ENCODE data around the gene BRCC3.

BRCC3 gene

GRCh38 chrX:155070975-155071693, at the start of gene BRCC3, which contains the start of the genes CMC4 and MTCP1:
Gene BRCC3, plus strand, starts transcription at chrX:155071508. Its CDS starts 20 bp downstream, at chrX:155071528.
Gene CMC4, minus strand, starts transcription at chrX:155071136. Its CDS starts 7,113 bp downstream, at chrX:155064023.
Gene MTCP1, minus strand, starts transcription at chrX:155071136. Its CDS starts 5,126 bp downstream, at chrX:155066010.
- DNase-seq (ENCODE audit: low read depth), result no peak

- no peak for DNase-seq (ENCODE audit: low read depth)
Measured at GRCh38 chrX:155022585-155022984, 48.7 kb upstream of the BRCC3 start, which contains the start of gene F8. Gene F8, minus strand, starts transcription at chrX:155022723. Its CDS starts 171 bp downstream, at chrX:155022552.

- no peak for DNase-seq (ENCODE audit: low read depth)
Measured at GRCh38 chrX:155023907-155024833, 47.1 kb upstream of the BRCC3 start.

GRCh38 chrX:155026420-155026726, 44.9 kb upstream of the BRCC3 start:
- no peak for DNase-seq (ENCODE audit: low read depth)

- DNase-seq (ENCODE audit: low read depth), result peak; percentile 61
Measured at GRCh38 chrX:155026727-155027508, 44.4 kb upstream of the BRCC3 start, which contains the start of gene FUNDC2. Gene FUNDC2, plus strand, starts transcription at chrX:155026844. Its CDS starts 95 bp downstream, at chrX:155026939.

GRCh38 chrX:155027509-155028066, 43.7 kb upstream of the BRCC3 start:
- DNase-seq (ENCODE audit: low read depth), result peak; percentile 37

- DNase-seq (ENCODE audit: low read depth), result no peak
Measured at GRCh38 chrX:155028129-155028528, 43.2 kb upstream of the BRCC3 start.

GRCh38 chrX:155028877-155029291, 42.4 kb upstream of the BRCC3 start:
- no peak for DNase-seq (ENCODE audit: low read depth)

- no peak for DNase-seq (ENCODE audit: low read depth)
Measured at GRCh38 chrX:155031657-155032056, 39.7 kb upstream of the BRCC3 start.

GRCh38 chrX:155035688-155036087, 35.6 kb upstream of the BRCC3 start:
- no peak for DNase-seq (ENCODE audit: low read depth)

GRCh38 chrX:155046129-155046810, 25.0 kb upstream of the BRCC3 start:
- DNase-seq (ENCODE audit: low read depth), result no peak

GRCh38 chrX:155046811-155047528, 24.3 kb upstream of the BRCC3 start:
- DNase-seq (ENCODE audit: low read depth), result no peak

- DNase-seq (ENCODE audit: low read depth), result no peak
Measured at GRCh38 chrX:155048977-155049619, 22.2 kb upstream of the BRCC3 start.

GRCh38 chrX:155052738-155053498, 18.4 kb upstream of the BRCC3 start:
- DNase-seq (ENCODE audit: low read depth), result no peak

- no peak for DNase-seq (ENCODE audit: low read depth)
Measured at GRCh38 chrX:155053656-155054055, 17.7 kb upstream of the BRCC3 start.

GRCh38 chrX:155054255-155054654, 17.1 kb upstream of the BRCC3 start:
- no peak for DNase-seq (ENCODE audit: low read depth)

- no peak for DNase-seq (ENCODE audit: low read depth)
Measured at GRCh38 chrX:155055494-155055893, 15.8 kb upstream of the BRCC3 start.

GRCh38 chrX:155056471-155056870, 14.8 kb upstream of the BRCC3 start:
- no peak for DNase-seq (ENCODE audit: low read depth)
